Measurements from ENCODE around the gene GJD3.

Gene GJD3

DNA sequence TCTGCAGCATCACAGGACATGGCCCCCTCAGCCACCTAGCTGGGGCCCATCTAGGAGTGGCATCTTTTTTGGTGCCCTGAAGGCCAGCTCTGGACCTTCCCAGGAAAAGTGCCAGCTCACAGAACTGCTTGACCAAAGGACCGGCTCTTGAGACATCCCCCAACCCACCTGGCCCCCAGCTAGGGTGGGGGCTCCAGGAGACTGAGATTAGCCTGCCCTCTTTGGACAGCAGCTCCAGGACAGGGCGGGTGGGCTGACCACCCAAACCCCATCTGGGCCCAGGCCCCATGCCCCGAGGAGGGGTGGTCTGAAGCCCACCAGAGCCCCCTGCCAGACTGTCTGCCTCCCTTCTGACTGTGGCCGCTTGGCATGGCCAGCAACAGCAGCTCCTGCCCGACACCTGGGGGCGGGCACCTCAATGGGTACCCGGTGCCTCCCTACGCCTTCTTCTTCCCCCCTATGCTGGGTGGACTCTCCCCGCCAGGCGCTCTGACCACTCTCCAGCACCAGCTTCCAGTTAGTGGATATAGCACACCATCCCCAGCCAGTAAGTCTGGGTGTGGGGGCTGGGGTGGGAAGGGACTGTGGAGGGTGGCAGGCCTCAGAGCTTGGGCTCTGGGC, 33.6 kb downstream of the GJD3 start:
- TF ChIP-seq CTCF (IDR thresholded peaks at IDR 0.05; ENCODE audit: low read depth, low read length, missing control alignments): no peak
- no peak for DNase-seq (ENCODE audit: low read depth)
- in situ Hi-C loops (cut with HindIII; ENCODE audit: low sequenced_read_pairs): no loop called here
- no peak overlapping the region for H3K4me3 ChIP-seq (ENCODE audit: low read depth, low read length)

GRCh38 chr17:40329839-40330794, 34.4 kb downstream of the GJD3 start:
- no peak for TF ChIP-seq CTCF (IDR thresholded peaks at IDR 0.05; ENCODE audit: low read depth, low read length, missing control alignments)

DNA sequence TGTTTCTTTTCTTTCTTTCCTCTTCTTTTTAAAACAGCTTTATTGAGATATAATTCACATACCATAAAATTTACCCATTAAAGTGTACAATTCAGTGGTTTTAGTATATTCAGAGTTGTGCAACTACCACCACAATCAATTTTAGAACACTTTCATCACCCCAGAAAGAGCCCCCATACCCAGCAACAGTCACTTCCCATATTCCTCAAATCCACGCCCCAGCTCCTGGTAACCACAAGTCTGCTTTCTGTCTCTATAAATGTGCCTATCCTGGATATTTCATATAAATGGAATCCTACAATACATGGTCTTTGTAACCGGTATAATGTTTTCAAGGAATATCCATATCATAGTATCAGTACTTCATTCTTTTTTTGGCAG, 36.2 kb downstream of the GJD3 start:
- no peak for DNase-seq (ENCODE audit: low read depth)
- in situ Hi-C loops (cut with HindIII; ENCODE audit: low sequenced_read_pairs): no loop called here
- no peak overlapping the region for H3K4me3 ChIP-seq (ENCODE audit: low read depth, low read length)
- no peak for TF ChIP-seq CTCF (IDR thresholded peaks at IDR 0.05; ENCODE audit: low read depth, low read length, missing control alignments)

More at GRCh38 chr17:40329839-40330794, 34.4 kb downstream of the GJD3 start:
- in situ Hi-C loops (cut with HindIII; ENCODE audit: low sequenced_read_pairs): no loop called here
- DNase-seq (ENCODE audit: low read depth): no peak
- no peak overlapping the region for H3K4me3 ChIP-seq (ENCODE audit: low read depth, low read length)

DNA sequence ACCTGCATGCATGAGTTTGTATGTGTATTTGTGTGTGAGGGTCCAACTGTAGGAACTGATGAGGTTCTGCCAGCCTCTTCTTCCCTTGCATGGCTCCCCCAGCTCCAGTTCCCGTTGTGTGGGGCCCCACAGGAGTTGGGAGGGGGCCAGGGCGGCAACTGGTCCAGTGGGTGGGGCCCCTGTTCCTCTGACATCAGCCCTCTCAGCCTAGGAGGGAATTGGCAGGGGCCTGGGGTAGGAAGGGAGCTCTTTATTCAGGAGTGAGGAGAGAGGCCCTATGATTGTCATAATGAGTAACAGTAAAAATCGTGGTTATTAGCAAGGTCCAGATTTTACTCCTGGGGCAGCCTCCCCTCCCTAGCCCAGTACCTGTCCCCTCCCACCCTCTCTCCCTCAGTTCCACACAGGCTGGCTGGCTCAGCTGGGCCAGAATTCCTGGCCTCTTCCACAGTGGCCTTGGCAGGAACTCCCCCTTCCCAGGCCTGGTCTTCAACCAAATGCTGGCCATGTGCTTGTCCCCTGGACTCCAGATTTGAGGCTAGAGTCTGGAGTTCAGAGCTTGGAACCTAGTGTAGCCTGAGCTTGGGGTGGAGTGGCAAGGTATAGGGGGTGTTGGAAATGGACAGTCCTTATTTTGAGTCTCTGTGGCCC, 36.7 kb downstream of the GJD3 start:
- TF ChIP-seq CTCF (IDR thresholded peaks at IDR 0.05; ENCODE audit: low read depth, low read length, missing control alignments): no peak
- no peak for DNase-seq (ENCODE audit: low read depth)
- in situ Hi-C loops (cut with HindIII; ENCODE audit: low sequenced_read_pairs): no loop called here

DNA sequence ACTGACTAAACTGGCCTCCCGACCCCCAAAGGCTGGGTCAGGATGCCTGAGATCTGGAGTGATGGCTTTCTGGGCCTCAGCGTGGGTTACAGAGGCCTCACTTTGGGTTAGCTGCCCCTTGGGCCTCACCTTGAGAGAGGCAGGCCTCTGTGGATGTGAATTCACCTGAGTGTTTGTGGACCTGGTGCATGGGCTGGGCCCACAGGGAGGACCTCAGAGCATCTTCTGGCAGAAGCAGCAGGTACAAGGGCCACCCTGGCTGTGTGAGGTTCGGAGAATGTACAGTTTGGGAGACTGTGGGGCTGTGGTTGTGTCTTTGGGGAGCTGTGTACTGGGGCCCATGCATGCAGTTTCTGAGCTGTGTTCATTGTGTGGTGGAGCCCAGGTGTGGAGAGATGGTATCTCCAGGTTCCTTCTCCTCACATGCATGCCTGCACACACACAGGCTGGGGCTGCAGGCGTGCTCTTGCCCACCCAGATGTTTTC, 37.2 kb downstream of the GJD3 start:
- TF ChIP-seq CTCF (IDR thresholded peaks at IDR 0.05; ENCODE audit: low read depth, low read length, missing control alignments): no peak
- in situ Hi-C loops (cut with HindIII; ENCODE audit: low sequenced_read_pairs): no loop called here
- no peak for DNase-seq (ENCODE audit: low read depth)
- H3K4me3 ChIP-seq (ENCODE audit: low read depth, low read length): no peak overlapping the region

More for the DNA sequence above, 36.7 kb downstream of the GJD3 start:
- H3K4me3 ChIP-seq (ENCODE audit: low read depth, low read length): no peak overlapping the region

DNA sequence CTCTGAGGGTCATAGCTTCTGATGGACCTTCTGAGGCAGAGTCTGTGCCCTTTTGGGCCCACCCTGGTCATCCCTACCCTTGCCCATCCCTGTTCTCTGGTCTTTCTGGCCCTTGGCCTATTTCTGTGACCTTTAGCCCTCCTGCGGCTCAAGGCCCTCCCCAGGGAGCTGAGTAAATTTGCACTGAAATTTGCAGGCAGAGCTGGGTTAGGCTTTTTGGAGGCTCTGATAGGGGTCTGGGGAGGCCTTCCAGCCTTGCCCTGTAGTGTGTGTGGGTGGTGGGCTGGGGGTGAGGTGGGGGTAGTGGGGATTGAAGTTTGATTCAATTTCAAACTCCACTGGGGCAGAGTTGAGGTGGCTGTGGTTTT, 37.7 kb downstream of the GJD3 start:
- in situ Hi-C loops (cut with HindIII; ENCODE audit: low sequenced_read_pairs): no loop called here
- no peak for TF ChIP-seq CTCF (IDR thresholded peaks at IDR 0.05; ENCODE audit: low read depth, low read length, missing control alignments)
- DNase-seq (ENCODE audit: low read depth): no peak
- H3K4me3 ChIP-seq (ENCODE audit: low read depth, low read length): no peak overlapping the region
